Measurements from ENCODE around the gene SYNGR1.
"Not testable (repeated sequence)": the region's sequence is repeated elsewhere in the genome, so short reads cannot be mapped to it uniquely, and the experiment has no call there.

Gene SYNGR1

GRCh38 chr22:39408173-39408572 lies 58.4 kb downstream of the SYNGR1 start:
- ChIA-PET POLR2A (ENCODE audit: low non-redundant PET) (no interaction called here), CTCF (no interaction called here)
- TF ChIP-seq CTCF (conservative IDR thresholded peaks at IDR 0.05; ENCODE audit: low read depth) = no peak
- H3K27ac ChIP-seq = no peak overlapping the region
- no peak for DNase-seq (ENCODE audit: low spot score)

GRCh38 chr22:39408807-39409206 lies 59.0 kb downstream of the SYNGR1 start:
- H3K27ac ChIP-seq = no peak overlapping the region
- ChIA-PET CTCF (no interaction called here), POLR2A (ENCODE audit: low non-redundant PET) (no interaction called here)
- no peak for TF ChIP-seq CTCF (conservative IDR thresholded peaks at IDR 0.05; ENCODE audit: low read depth)
- no peak for DNase-seq (ENCODE audit: low spot score)

GRCh38 chr22:39409516-39410029 lies 59.8 kb downstream of the SYNGR1 start:
- POLR2A ChIA-PET (ENCODE audit: low non-redundant PET) = no interaction called here
- CTCF ChIA-PET = no interaction called here

GRCh38 chr22:39410264-39410663 lies 60.5 kb downstream of the SYNGR1 start:
- ChIA-PET CTCF (no interaction called here), POLR2A (ENCODE audit: low non-redundant PET) (no interaction called here)
- H3K27ac ChIP-seq = no peak overlapping the region
- DNase-seq (ENCODE audit: low spot score) = no peak
- no peak for TF ChIP-seq CTCF (conservative IDR thresholded peaks at IDR 0.05; ENCODE audit: low read depth)

More at GRCh38 chr22:39409516-39410029, 59.8 kb downstream of the SYNGR1 start:
- H3K27ac ChIP-seq = no peak overlapping the region
- no peak for TF ChIP-seq CTCF (conservative IDR thresholded peaks at IDR 0.05; ENCODE audit: low read depth)
- no peak for DNase-seq (ENCODE audit: low spot score)

- POLR2A ChIA-PET (ENCODE audit: low non-redundant PET); CTCF ChIA-PET; H3K27ac ChIP-seq; DNase-seq (ENCODE audit: low spot score): not testable (repeated sequence)
Observed at GRCh38 chr22:39411828-39412365, 62.1 kb downstream of the SYNGR1 start.

GRCh38 chr22:39413204-39413603 lies 63.4 kb downstream of the SYNGR1 start:
- POLR2A ChIA-PET (ENCODE audit: low non-redundant PET); H3K27ac ChIP-seq; DNase-seq (ENCODE audit: low spot score); CTCF ChIA-PET: not testable (repeated sequence)

- no peak for TF ChIP-seq CTCF (conservative IDR thresholded peaks at IDR 0.05; ENCODE audit: low read depth)
- ChIA-PET CTCF (interaction anchor here (0.6 kb wide), 1 partner anchor 45 kb away, joined by 5 read pairs; no protein-coding TSS in a partner anchor), POLR2A (ENCODE audit: low non-redundant PET) (no interaction called here)
- DNase-seq (ENCODE audit: low spot score) = no peak
- H3K27ac ChIP-seq = no peak overlapping the region; the same call in 1 of the 2 replicates
Observed at GRCh38 chr22:39414377-39414776, 64.6 kb downstream of the SYNGR1 start.

GRCh38 chr22:39414886-39415285 lies 65.1 kb downstream of the SYNGR1 start:
- H3K27ac ChIP-seq = no peak overlapping the region; the same call in 1 of the 2 replicates
- DNase-seq (ENCODE audit: low spot score) = no peak
- TF ChIP-seq CTCF (conservative IDR thresholded peaks at IDR 0.05; ENCODE audit: low read depth) = no peak
- POLR2A ChIA-PET (ENCODE audit: low non-redundant PET) = no interaction called here
- CTCF ChIA-PET = interaction anchor here (0.6 kb wide), 1 partner anchor 45 kb away, joined by 5 read pairs; no protein-coding TSS in a partner anchor
